A549 (cell line): ENCODE measurements around the gene ADAR. TPM values are rescaled to one million over a fixed set of nuclear protein-coding genes. Genes with fewer than 3 reads are reported as not detected.

Source experiments
- ATAC-seq, 2 experiments: fragments of 200-7000 bp in 1 of 2; fragments of >200 bp in 1 of 2; cut with Nextera tagmentation in 1 of 2; cut with Tn5 transposase in 1 of 2; 3 replicates each; pipeline versions ENCODE4 v1.8.0 to v1.9.1; 2018 to 2020; ENCODE audit warnings: mild to moderate bottlenecking in 1 of 2, moderate library complexity in 1 of 2
- CTCF ChIA-PET: fragments of 300-600 bp; sonication (Branson Sonifier 250); formaldehyde crosslinking; extraction: SDS; loops from one replicate; lab custom pipeline; 2021; ENCODE audit warnings: antibody characterized with exemption, inconsistent platforms; lab: Yijun Ruan, JAX
- POLR2A ChIA-PET: fragments of 350-600 bp; formaldehyde crosslinking; extraction: SDS; loops from one replicate; lab custom pipeline; 2021; ENCODE audit warnings: antibody characterized with exemption, inconsistent platforms; lab: Yijun Ruan, JAX
- DNase-seq, 2 experiments: peaks; one replicate each; pipeline versions ENCODE4 v3.0.0 to v3.0.0-alpha.2; 2011 to 2016; ENCODE audit warnings: low read depth in 1 of 2, low spot score in 1 of 2
- FAIRE-seq: peaks from 2 replicates; lab custom pipeline; 2011; peaks lifted over from hg19 to GRCh38; lab: Jason Lieb, UNC
- H3K27ac ChIP-seq, 2 experiments: fragments of >200 bp; sonication (Bioruptor Twin); formaldehyde crosslinking; 3 replicates each; pipeline ENCODE4 v1.5.1; 2016 to 2017
- H3K4me1 ChIP-seq: fragments of >200 bp; sonication (Bioruptor Twin); formaldehyde crosslinking; 3 replicates; pipeline ENCODE4 v1.6.1; 2016
- H3K4me2 ChIP-seq: fragments of >200 bp; sonication (Bioruptor Twin); formaldehyde crosslinking; 3 replicates; pipeline ENCODE4 v1.6.1; 2016
- H3K4me3 ChIP-seq: fragments of >200 bp; sonication (Bioruptor Twin); formaldehyde crosslinking; 3 replicates; pipeline ENCODE4 v1.5.1; 2016
- H3K9me3 ChIP-seq: fragments of >200 bp; sonication (Bioruptor Twin); formaldehyde crosslinking; 3 replicates; pipeline ENCODE4 v1.6.1; 2016
- BHLHE40 ChIP-seq: IDR thresholded peaks from 2 replicates; pipeline ENCODE4 v1.6.1; 2012; ENCODE audit warnings: low read depth, low read length, inconsistent platforms
- CBX2 ChIP-seq: fragments of 200-600 bp; sonication (generic); IDR thresholded peaks from 2 replicates; pipeline ENCODE4 v1.6.1; 2016; ENCODE audit warnings: low read depth, mild to moderate bottlenecking, borderline replicate concordance
- CBX8 ChIP-seq: fragments of 200-600 bp; sonication (generic); IDR thresholded peaks from 2 replicates; pipeline ENCODE4 v1.6.1; 2016
- CEBPB ChIP-seq, 2 experiments: fragments of >200 bp in 1 of 2; sonication (Bioruptor Twin) in 1 of 2; formaldehyde crosslinking in 1 of 2; IDR thresholded peaks; 2 replicates each; pipeline ENCODE4 v1.6.1; 2012 to 2016
- CHD2 ChIP-seq: fragments of 150-350 bp; IDR thresholded peaks from 2 replicates; pipeline ENCODE4 v1.6.1; 2014; ENCODE audit warnings: low read length; ENCODE audit not compliant: partially characterized antibody
- E2F6 ChIP-seq: IDR thresholded peaks from 2 replicates; pipeline ENCODE4 v1.6.1; 2012; ENCODE audit warnings: low read depth, borderline replicate concordance
- EHF ChIP-seq: fragments of 250-450 bp; sonication (Bioruptor Pico); IDR thresholded peaks from 2 replicates; pipeline ENCODE4 v1.5.0; 2020; ENCODE audit warnings: mild to moderate bottlenecking
- ESRRA ChIP-seq: fragments of 150-350 bp; IDR thresholded peaks from 2 replicates; pipeline ENCODE4 v1.6.1; 2014; ENCODE audit warnings: mild to moderate bottlenecking, low read length, borderline replicate concordance
- FOSB ChIP-seq: fragments of 250-450 bp; sonication (Bioruptor Pico); IDR thresholded peaks from 2 replicates; pipeline ENCODE4 v1.5.0; 2020; ENCODE audit warnings: mild to moderate bottlenecking, moderate library complexity
- HEYL ChIP-seq: fragments of 250-450 bp; sonication (Bioruptor Pico); IDR thresholded peaks from 2 replicates; pipeline ENCODE4 v1.8.0; 2021; ENCODE audit warnings: mild to moderate bottlenecking, moderate library complexity
- HOXB13 ChIP-seq: fragments of 250-450 bp; sonication (Bioruptor Pico); IDR thresholded peaks from 2 replicates; pipeline ENCODE4 v1.5.0; 2020; ENCODE audit warnings: low read depth, mild to moderate bottlenecking, moderate library complexity
- HOXB5 ChIP-seq: fragments of 250-450 bp; sonication (Bioruptor Pico); IDR thresholded peaks from 2 replicates; pipeline ENCODE4 v1.5.0; 2020; ENCODE audit warnings: mild to moderate bottlenecking, moderate library complexity
- JUNB ChIP-seq: fragments of >200 bp; sonication (Bioruptor Twin); formaldehyde crosslinking; IDR thresholded peaks from 2 replicates; pipeline ENCODE4 v1.6.1; 2016
- KDM1A ChIP-seq: fragments of 200-600 bp; sonication (generic); IDR thresholded peaks from 2 replicates; pipeline ENCODE4 v1.6.1; 2016; ENCODE audit warnings: low read depth, mild to moderate bottlenecking
- MAZ ChIP-seq: fragments of 150-350 bp; IDR thresholded peaks from 2 replicates; pipeline ENCODE4 v1.6.1; 2014; ENCODE audit warnings: antibody characterized with exemption, low read depth, low read length, borderline replicate concordance
- NPAS2 ChIP-seq: fragments of 250-450 bp; sonication (Bioruptor Pico); IDR thresholded peaks from 2 replicates; pipeline ENCODE4 v1.8.0; 2022; ENCODE audit warnings: mild to moderate bottlenecking, moderate library complexity, borderline replicate concordance
- POLR2AphosphoS2 ChIP-seq: conservative IDR thresholded peaks from 2 replicates; pipeline ENCODE4 v1.6.1; 2012; ENCODE audit warnings: low read length, improper control_type of control experiment, inconsistent platforms
- RAD21 ChIP-seq, 2 experiments: fragments of >200 bp in 1 of 2; sonication (Bioruptor Twin) in 1 of 2; formaldehyde crosslinking in 1 of 2; IDR thresholded peaks in 1 of 2; conservative IDR thresholded peaks in 1 of 2; 2 replicates in 1 of 2; 3 replicates in 1 of 2; pipeline ENCODE4 v1.6.1; 2012 to 2018; ENCODE audit warnings: inconsistent platforms in 1 of 2
- RCOR1 ChIP-seq: fragments of 150-350 bp; IDR thresholded peaks from 2 replicates; pipeline ENCODE4 v1.6.1; 2014; ENCODE audit warnings: antibody characterized with exemption, low read length, low read depth
- ZC3H11A ChIP-seq: fragments of 450-650 bp; IDR thresholded peaks from 2 replicates; pipeline ENCODE4 v1.6.1; 2014; ENCODE audit warnings: antibody characterized with exemption, mild to moderate bottlenecking
- ZNF302 ChIP-seq: fragments of 250-450 bp; sonication (Bioruptor Pico); IDR thresholded peaks from 2 replicates; pipeline ENCODE4 v1.9.0; 2021; ENCODE audit warnings: inconsistent platforms, mild to moderate bottlenecking, moderate library complexity
- WGBS: methylation state at CpG from one replicate; pipeline ENCODE4 v1.1.6; 2017; ENCODE audit errors: missing lambda C conversion rate; 5-methylcytosine and 5-hydroxymethylcytosine counted together
- polyA plus RNA-seq, 4 experiments: library from polyadenylated mRNA; depleted of rRNA in 3 of 4; stranded (reverse); fragments of >200 nt; fragmentation: RNase III in 1 of 4; extraction: RNeasy Plus Mini Kit Qiagen cat#74134 plus additional on column Dnase treatment in 1 of 4; gene quantifications; 2 replicates in 3 of 4; 3 replicates in 1 of 4; pipeline ENCODE4 v1.2.3, GENCODE V29; 2011 to 2017
- TF ChIP-seq, protein P1 (sequence below): IDR thresholded peaks from 2 replicates; pipeline ENCODE4 v1.6.1; 2012
- TF ChIP-seq, protein P2 (sequence below): fragments of >200 bp; sonication (Bioruptor Twin); formaldehyde crosslinking; IDR thresholded peaks from 2 replicates; pipeline ENCODE4 v1.6.1; 2016

The ADAR gene
- polyA plus RNA-seq, 2 of the 4 experiments (the other 2 are of a cell fraction), result 71.7 to 170 TPM

DNA sequence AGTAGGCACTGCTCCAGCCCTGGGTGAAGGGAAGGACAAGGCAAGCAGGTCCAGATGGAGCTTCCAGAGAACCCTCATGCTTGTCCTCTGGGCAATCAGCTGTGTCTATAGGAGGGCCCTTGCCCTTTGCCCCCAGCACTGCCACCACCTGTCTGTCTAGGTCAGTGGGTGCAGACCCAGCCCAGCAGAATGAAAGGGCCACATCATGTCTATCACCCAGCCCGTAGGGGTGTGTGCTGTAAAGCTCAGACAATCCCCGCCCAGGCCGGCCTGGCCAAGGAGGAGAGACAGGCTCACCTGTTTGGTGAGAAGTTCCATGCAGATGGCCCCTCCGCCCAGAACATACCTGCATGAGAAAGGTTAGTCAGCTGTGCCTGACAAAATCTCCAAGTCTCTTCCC lies 56.5 kb downstream of the ADAR start:
- ATAC-seq, result no peak
- POLR2A ChIA-PET, result no interaction called here
- TF ChIP-seq JUNB (no peak), BHLHE40 (no peak), CHD2 (no peak), NPAS2 (CRISPR knock-in tag) (no peak), HEYL (CRISPR knock-in tag) (no peak), CBX2 (no peak), CBX8 (no peak), CEBPB (IDR thresholded peaks at IDR 0.05) (no peak)
- Histone ChIP-seq H3K4me2 (no peak overlapping the region), H3K9me3 (no peaks in the 10 kb centered on the region), H3K4me1 (peaks cover 25% of the 10 kb centered on the region), H3K27ac (no peak overlapping the region), H3K4me3 (no peak overlapping the region)
- FAIRE-seq, result no peak
- 91% methylated on average over 4 of the region's 4 CpGs for WGBS
- CTCF ChIA-PET, result interaction anchor here (1.6 to 7.1 kb wide), 3 partner anchors 8 to 71 kb away, joined by 3 to 78 read pairs (median 20); no protein-coding TSS in a partner anchor
- no peak for DNase-seq

DNA sequence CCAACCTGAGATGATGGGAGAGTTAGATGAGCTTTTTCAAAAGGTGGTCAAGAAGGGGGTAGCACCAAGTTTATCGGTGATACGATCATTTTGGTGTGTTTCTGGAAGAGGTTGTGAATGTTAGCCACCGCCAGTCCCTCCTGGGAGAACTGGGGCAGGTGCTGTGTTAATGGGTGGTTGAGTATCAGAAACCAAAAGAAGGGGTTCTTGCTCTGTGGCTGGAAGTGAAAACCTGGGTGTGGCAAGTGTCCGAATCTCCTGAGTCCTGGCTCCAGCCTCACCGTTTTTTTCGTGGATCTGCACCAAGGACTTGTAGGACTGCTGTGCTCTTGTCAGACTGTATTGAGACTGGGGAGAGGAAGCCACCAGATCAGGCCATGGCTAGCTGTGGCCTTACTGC lies 57.3 kb downstream of the ADAR start:
- POLR2A ChIA-PET, result no interaction called here
- H3K4me3 ChIP-seq, result no peak overlapping the region
- 66% methylated on average over 6 of the region's 6 CpGs for WGBS
- TF ChIP-seq, protein P1, sequence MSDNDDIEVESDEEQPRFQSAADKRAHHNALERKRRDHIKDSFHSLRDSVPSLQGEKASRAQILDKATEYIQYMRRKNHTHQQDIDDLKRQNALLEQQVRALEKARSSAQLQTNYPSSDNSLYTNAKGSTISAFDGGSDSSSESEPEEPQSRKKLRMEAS, result no peak
- TF ChIP-seq EHF (no peak), ZNF302 (CRISPR knock-in tag) (no peak), HOXB5 (CRISPR knock-in tag) (no peak), ZC3H11A (no peak), RAD21 (conservative IDR thresholded peaks at IDR 0.05 in 1 of 2, IDR thresholded peaks at IDR 0.05 in 1 of 2) (no peak), CBX2 (no peak), FOSB (no peak), ESRRA (no peak)
- TF ChIP-seq, protein P2, sequence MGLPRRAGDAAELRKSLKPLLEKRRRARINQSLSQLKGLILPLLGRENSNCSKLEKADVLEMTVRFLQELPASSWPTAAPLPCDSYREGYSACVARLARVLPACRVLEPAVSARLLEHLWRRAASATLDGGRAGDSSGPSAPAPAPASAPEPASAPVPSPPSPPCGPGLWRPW, result no peak
- TF ChIP-seq, all 56 proteins: peak for 0
- ATAC-seq (no peak), DNase-seq (no peak), FAIRE-seq (no peak)
- CTCF ChIA-PET, result interaction anchor here (0.7 to 7.1 kb wide), 3 partner anchors 9 to 71 kb away, joined by 3 to 78 read pairs (median 3); no protein-coding TSS in a partner anchor
- no peak overlapping the region for H3K4me2 ChIP-seq
- H3K27ac ChIP-seq, result no peak overlapping the region
- peaks cover 21% of the 10 kb centered on the region for H3K4me1 ChIP-seq
- H3K9me3 ChIP-seq, result no peaks in the 10 kb centered on the region

DNA sequence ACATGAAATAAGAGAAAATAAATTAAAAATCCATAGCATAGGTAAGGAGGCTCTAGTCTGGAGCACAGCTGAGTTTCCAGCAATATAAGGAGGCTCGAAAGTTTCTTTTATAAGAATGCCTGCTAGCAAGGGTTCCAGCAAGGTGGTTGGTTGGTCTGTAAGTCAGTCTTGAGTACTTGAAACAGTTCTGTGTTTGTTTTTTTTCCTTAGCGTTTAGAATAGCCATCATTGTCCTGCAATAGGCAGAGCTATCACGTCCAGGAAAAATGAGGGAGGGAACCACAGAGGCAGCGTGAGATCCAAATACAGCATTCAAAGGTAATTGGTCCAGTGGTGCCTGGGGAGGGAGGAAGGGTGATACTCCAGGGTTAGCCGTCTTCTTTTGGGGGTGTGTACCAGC lies 57.9 kb downstream of the ADAR start:
- Histone ChIP-seq H3K27ac (no peak overlapping the region), H3K4me1 (peaks cover 21% of the 10 kb centered on the region), H3K4me2 (no peak overlapping the region), H3K9me3 (no peaks in the 10 kb centered on the region), H3K4me3 (no peak overlapping the region)
- ChIA-PET CTCF (interaction anchor here (1.6 to 7.1 kb wide), 3 partner anchors 10 to 69 kb away, joined by 3 to 79 read pairs (median 78); no protein-coding TSS in a partner anchor), POLR2A (no interaction called here)
- TF ChIP-seq MAZ (no peak), CBX2 (no peak), E2F6 (no peak), KDM1A (no peak), RCOR1 (no peak), ESRRA (no peak), POLR2AphosphoS2 (no peak), HOXB13 (CRISPR knock-in tag) (no peak), EHF (no peak)
- FAIRE-seq (no peak), DNase-seq (no peak), ATAC-seq (no peak)
- WGBS, result 78% methylated on average over 5 of the region's 5 CpGs
